Neural cell (in vitro differentiated cells): Measurements from ENCODE around the gene HDLBP. TPM values are rescaled to one million over a fixed set of nuclear protein-coding genes. Genes with fewer than 3 reads are reported as not detected.

Experiments used
- H2AFZ ChIP-seq: fragments of 200-600, 300-800 bp; sonication (generic), shearing (Covaris generic); 2 replicates; pipeline ENCODE4 v1.6.0; 2014; ENCODE audit warnings: low read depth, mild to moderate bottlenecking, antibody characterized with exemption, low read length, moderate library complexity
- H3F3A ChIP-seq: fragments of 200-600 bp; shearing (Covaris generic); 2 replicates; pipeline ENCODE4 v1.6.1; 2016; ENCODE audit warnings: mild to moderate bottlenecking, moderate library complexity, mixed read lengths, antibody characterized with exemption, low read length; ENCODE audit not compliant: insufficient read depth, poor library complexity, severe bottlenecking
- H3K27ac ChIP-seq: fragments of 200-600, 300-800 bp; sonication (generic), shearing (Covaris generic); 2 replicates; pipeline ENCODE4 v1.5.1; 2014; ENCODE audit warnings: mild to moderate bottlenecking, low read length, moderate library complexity
- H3K27me3 ChIP-seq: fragments of 300-800, 200-600 bp; sonication (generic), shearing (Covaris generic); 2 replicates; pipeline ENCODE4 v1.6.0; 2014; ENCODE audit warnings: mild to moderate bottlenecking, low read depth, low read length, moderate library complexity; ENCODE audit not compliant: insufficient read depth
- H3K36me3 ChIP-seq: fragments of 300-800, 200-600 bp; sonication (generic), shearing (Covaris generic); 2 replicates; pipeline ENCODE4 v1.5.1; 2014; ENCODE audit warnings: mild to moderate bottlenecking, antibody characterized with exemption, low read length, moderate library complexity; ENCODE audit not compliant: insufficient read depth
- H3K4me2 ChIP-seq: fragments of 300-800, 200-600 bp; sonication (generic), shearing (Covaris generic); 2 replicates; pipeline ENCODE4 v1.6.0; 2014; ENCODE audit warnings: mild to moderate bottlenecking, low read length
- H3K4me3 ChIP-seq: fragments of 300-800, 200-600 bp; sonication (generic), shearing (Covaris generic); 2 replicates; pipeline ENCODE4 v1.5.1; 2014; ENCODE audit warnings: mild to moderate bottlenecking, low read length, moderate library complexity
- H3K79me2 ChIP-seq: fragments of 200-600 bp; shearing (Covaris generic); replicated peaks from 2 replicates; pipeline ENCODE4 v1.6.0; 2014; ENCODE audit warnings: mild to moderate bottlenecking, low read length, moderate library complexity; ENCODE audit not compliant: insufficient read depth
- H3K9ac ChIP-seq: fragments of 300-800, 200-600 bp; sonication (generic), shearing (Covaris generic); 2 replicates; pipeline ENCODE4 v1.6.1; 2016; ENCODE audit warnings: mild to moderate bottlenecking, low read length, mixed read lengths
- H3K9me2 ChIP-seq: fragments of 200-600 bp; shearing (Covaris generic); 2 replicates; pipeline ENCODE4 v1.6.1; 2016; ENCODE audit warnings: mild to moderate bottlenecking, low read length, mixed read lengths; ENCODE audit not compliant: insufficient read depth
- H3K9me3 ChIP-seq: fragments of 200-600, 300-800 bp; sonication (generic), shearing (Covaris generic); 2 replicates; pipeline ENCODE4 v1.6.1; 2016; ENCODE audit warnings: mild to moderate bottlenecking, mixed run types, low read length, moderate library complexity, mixed read lengths
- H4K20me1 ChIP-seq: fragments of 200-600 bp; shearing (Covaris generic); 2 replicates; pipeline ENCODE4 v1.6.1; 2016; ENCODE audit warnings: mild to moderate bottlenecking, mixed run types; ENCODE audit not compliant: insufficient read depth
- CTCF ChIP-seq: fragments of 450-650 bp; IDR thresholded peaks from 2 replicates; pipeline ENCODE4 v1.5.1; 2014; ENCODE audit warnings: antibody characterized with exemption, mild to moderate bottlenecking, moderate library complexity; ENCODE audit not compliant: poor library complexity, severe bottlenecking
- EP300 ChIP-seq: fragments of 450-650 bp; conservative IDR thresholded peaks from 2 replicates; pipeline ENCODE4 v1.6.1; 2014; ENCODE audit warnings: antibody characterized with exemption, mild to moderate bottlenecking, moderate library complexity; ENCODE audit not compliant: poor library complexity, severe bottlenecking
- EZH2 ChIP-seq: fragments of 200-600, 300-800 bp; shearing (Covaris generic), sonication (generic); IDR thresholded peaks from 2 replicates; pipeline ENCODE4 v1.6.1; 2014; ENCODE audit warnings: antibody characterized with exemption, low read length, borderline replicate concordance, mild to moderate bottlenecking; ENCODE audit not compliant: insufficient read depth, poor library complexity, severe bottlenecking
- MXI1 ChIP-seq: fragments of 450-650 bp; conservative IDR thresholded peaks from 2 replicates; pipeline ENCODE4 v1.6.1; 2014; ENCODE audit warnings: antibody characterized with exemption, mild to moderate bottlenecking; ENCODE audit not compliant: poor library complexity, severe bottlenecking
- POLR2AphosphoS5 ChIP-seq: IDR thresholded peaks from 2 replicates; pipeline ENCODE4 v1.6.1; 2012
- RAD21 ChIP-seq: fragments of 450-650 bp; conservative IDR thresholded peaks from 2 replicates; pipeline ENCODE4 v1.6.1; 2014; ENCODE audit warnings: antibody characterized with exemption, mild to moderate bottlenecking, moderate library complexity
- REST ChIP-seq: IDR thresholded peaks from 2 replicates; pipeline ENCODE4 v1.6.1; 2012; ENCODE audit warnings: borderline replicate concordance
- SMC3 ChIP-seq: fragments of 450-650 bp; conservative IDR thresholded peaks from 2 replicates; pipeline ENCODE4 v1.6.1; 2014; ENCODE audit warnings: antibody characterized with exemption, mild to moderate bottlenecking, moderate library complexity; ENCODE audit not compliant: poor library complexity
- TAF1 ChIP-seq: IDR thresholded peaks from 2 replicates; pipeline ENCODE4 v1.6.1; 2012; ENCODE audit warnings: low read depth
- polyA plus RNA-seq: library from polyadenylated mRNA; depleted of rRNA; stranded (reverse); fragments of >200 nt; gene quantifications from 2 replicates; pipeline ENCODE4 v1.2.3, GENCODE V29; 2014

HDLBP gene
- polyA plus RNA-seq, 1 donor from 2014 or later: 61.9 TPM

- Histone ChIP-seq H2AFZ (no peak overlapping the region), H3K9me2 (no peaks in the 10 kb centered on the region), H3K4me3 (peak overlapping the region; percentile 87), H3K9me3 (no peaks in the 10 kb centered on the region), H3K9ac (no peak overlapping the region), H3F3A (no peaks in the 10 kb centered on the region), H3K4me2 (no peak overlapping the region), H3K27ac (no peak overlapping the region), H3K27me3 (no peaks in the 10 kb centered on the region), H3K79me2 (peaks cover 34% of the 10 kb centered on the region), H3K36me3 (no peaks in the 10 kb centered on the region), H4K20me1 (no peaks in the 10 kb centered on the region)
- TF ChIP-seq RAD21: no peak
- no peak for TF ChIP-seq CTCF
- no peak for TF ChIP-seq TAF1
- TF ChIP-seq EP300: no peak
- no peak for TF ChIP-seq REST
- no peak for TF ChIP-seq POLR2AphosphoS5
- no peak for TF ChIP-seq EZH2
Observed at GRCh38 chr2:241357531-241357930, 42.1 kb upstream of the HDLBP start.

- Histone ChIP-seq H3K9ac (peak overlapping the region; percentile 64), H3K4me2 (peak overlapping the region; percentile 60), H3K79me2 (peaks cover 34% of the 10 kb centered on the region), H3K36me3 (peaks cover 5% of the 10 kb centered on the region), H3K9me3 (no peaks in the 10 kb centered on the region), H3F3A (no peaks in the 10 kb centered on the region), H3K4me3 (peak overlapping the region; percentile 87), H3K27me3 (no peaks in the 10 kb centered on the region), H3K9me2 (no peaks in the 10 kb centered on the region), H3K27ac (no peak overlapping the region), H4K20me1 (no peaks in the 10 kb centered on the region), H2AFZ (no peak overlapping the region)
- TF ChIP-seq REST: no peak
- TF ChIP-seq EP300: no peak
- no peak for TF ChIP-seq CTCF
- TF ChIP-seq SMC3: no peak
- TF ChIP-seq POLR2AphosphoS5: no peak
- no peak for TF ChIP-seq TAF1
- TF ChIP-seq RAD21: no peak
- no peak for TF ChIP-seq MXI1
- TF ChIP-seq EZH2: no peak
Observed at GRCh38 chr2:241356871-241357260, 41.4 kb upstream of the HDLBP start.
